Mucosa of descending colon (tissue), 3 donors: Measurements from ENCODE around the gene ADAM17. TPM values are rescaled to one million over a fixed set of nuclear protein-coding genes. Genes with fewer than 3 reads are reported as not detected.

Source experiments
- ATAC-seq: fragments of 200-7000 bp; cut with Tn5 transposase; one replicate; pipeline ENCODE4 v1.9.1; 2020; ENCODE audit warnings: mild to moderate bottlenecking, moderate library complexity
- DNase-seq, 3 donors: peaks; one replicate each; pipeline ENCODE4 v3.0.0-alpha.2; 2020
- H3K36me3 ChIP-seq: fragments of 200-600 bp; one replicate; pipeline ENCODE4 v1.8.0; 2021; ENCODE audit warnings: low read depth, mild to moderate bottlenecking
- H3K4me1 ChIP-seq: fragments of 200-600 bp; one replicate; pipeline ENCODE4 v1.8.0; 2021; ENCODE audit warnings: low read depth, mild to moderate bottlenecking
- H3K4me3 ChIP-seq: fragments of 200-600 bp; one replicate; pipeline ENCODE4 v1.8.0; 2021; ENCODE audit warnings: mild to moderate bottlenecking
- H3K9me3 ChIP-seq: fragments of 200-600 bp; one replicate; pipeline ENCODE4 v1.8.0; 2021; ENCODE audit warnings: mild to moderate bottlenecking
- intact Hi-C, 2 donors: fragments of 100-400 bp; cut with DNase I in 1 of 2; cut with micrococcal nuclease in 1 of 2; formaldehyde crosslinking; loops; one replicate each; pipeline versions ENCODE4 v1.11.0 to v1.11.1; 2022; cut with DNase I, micrococcal nuclease
- total RNA-seq, 3 donors: library from RNA; stranded (reverse); fragmentation: NEBNext Ultra II Directional in 2 of 3; extraction: Animal tissue kit (Norgen Biotek cat#: 25700) in 2 of 3; gene quantifications; one replicate each; pipeline versions ENCODE4 v1.2.1 to v1.2.4, GENCODE V29; 2021 to 2023
- TF ChIP-seq, protein P1 (sequence below): fragments of 200-600 bp; IDR thresholded peaks from one replicate; pipeline ENCODE4 v1.8.0; 2022; ENCODE audit warnings: antibody characterized with exemption, mild to moderate bottlenecking
- donor health status: DM: no; HTN: no; CAD: no; lungs with moderate emphysema.
- donor health status: DM: no; HTN: no; CAD: no.
- donor health status: DM: no; HTN: yes; CAD: no.

Gene ADAM17
- total RNA-seq, 3 donors from 2014 or later = 20.9 to 22.8 (median 21.0) TPM

DNA sequence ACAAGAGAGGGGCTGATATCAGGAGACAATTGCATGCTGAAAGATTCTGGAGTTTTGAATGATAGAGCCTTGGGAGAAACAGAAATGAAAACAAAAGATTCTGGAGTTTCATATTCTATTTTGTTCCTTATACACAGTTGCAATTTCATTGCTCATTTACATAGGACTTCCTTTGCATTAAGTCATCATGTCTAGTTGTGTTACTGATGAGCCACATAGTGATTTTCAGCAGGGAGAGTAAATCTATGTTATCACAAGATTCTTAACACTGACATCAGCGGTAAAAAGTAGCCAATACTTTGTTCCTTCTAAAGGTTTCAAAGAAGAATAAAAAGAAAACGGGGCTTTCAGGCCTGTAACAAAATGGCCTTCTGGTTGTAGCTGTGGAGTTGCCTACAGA, 7.1 kb downstream of the ADAM17 start:
- H3K9me3 ChIP-seq = no peaks in the 10 kb centered on the region
- H3K4me1 ChIP-seq = peaks cover 12% of the 10 kb centered on the region
- no peaks in the 10 kb centered on the region for H3K36me3 ChIP-seq
- no peak overlapping the region for H3K4me3 ChIP-seq
- TF ChIP-seq, protein P1, sequence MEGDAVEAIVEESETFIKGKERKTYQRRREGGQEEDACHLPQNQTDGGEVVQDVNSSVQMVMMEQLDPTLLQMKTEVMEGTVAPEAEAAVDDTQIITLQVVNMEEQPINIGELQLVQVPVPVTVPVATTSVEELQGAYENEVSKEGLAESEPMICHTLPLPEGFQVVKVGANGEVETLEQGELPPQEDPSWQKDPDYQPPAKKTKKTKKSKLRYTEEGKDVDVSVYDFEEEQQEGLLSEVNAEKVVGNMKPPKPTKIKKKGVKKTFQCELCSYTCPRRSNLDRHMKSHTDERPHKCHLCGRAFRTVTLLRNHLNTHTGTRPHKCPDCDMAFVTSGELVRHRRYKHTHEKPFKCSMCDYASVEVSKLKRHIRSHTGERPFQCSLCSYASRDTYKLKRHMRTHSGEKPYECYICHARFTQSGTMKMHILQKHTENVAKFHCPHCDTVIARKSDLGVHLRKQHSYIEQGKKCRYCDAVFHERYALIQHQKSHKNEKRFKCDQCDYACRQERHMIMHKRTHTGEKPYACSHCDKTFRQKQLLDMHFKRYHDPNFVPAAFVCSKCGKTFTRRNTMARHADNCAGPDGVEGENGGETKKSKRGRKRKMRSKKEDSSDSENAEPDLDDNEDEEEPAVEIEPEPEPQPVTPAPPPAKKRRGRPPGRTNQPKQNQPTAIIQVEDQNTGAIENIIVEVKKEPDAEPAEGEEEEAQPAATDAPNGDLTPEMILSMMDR = no peak
- ATAC-seq (peak; percentile 63), DNase-seq (no peak)
- intact Hi-C loops = no loop called here

- Histone ChIP-seq H3K4me3 (no peak overlapping the region), H3K4me1 (peaks cover 12% of the 10 kb centered on the region), H3K36me3 (no peaks in the 10 kb centered on the region), H3K9me3 (no peaks in the 10 kb centered on the region)
- no peak for DNase-seq
- TF ChIP-seq, protein P1 = no peak
- ATAC-seq = no peak
- intact Hi-C loops = no loop called here
Observed at GRCh38 chr2:9547262-9547991, 8.2 kb downstream of the ADAM17 start.

- H3K9me3 ChIP-seq = no peaks in the 10 kb centered on the region
- no peaks in the 10 kb centered on the region for H3K36me3 ChIP-seq
- H3K4me1 ChIP-seq = peaks cover 12% of the 10 kb centered on the region
- ATAC-seq = no peak
- TF ChIP-seq, protein P1 = no peak
- intact Hi-C loops = no loop called here
- H3K4me3 ChIP-seq = no peak overlapping the region
- DNase-seq = no peak
Observed at GRCh38 chr2:9545502-9545901, 10.1 kb downstream of the ADAM17 start.

- peaks cover 12% of the 10 kb centered on the region for H3K4me1 ChIP-seq
- intact Hi-C loops = no loop called here
- H3K36me3 ChIP-seq = no peaks in the 10 kb centered on the region
- H3K4me3 ChIP-seq = no peak overlapping the region
- DNase-seq (no peak), ATAC-seq (no peak)
- H3K9me3 ChIP-seq = no peaks in the 10 kb centered on the region
- TF ChIP-seq, protein P1 = no peak
Observed at GRCh38 chr2:9543557-9543956, 12.1 kb downstream of the ADAM17 start.

DNA sequence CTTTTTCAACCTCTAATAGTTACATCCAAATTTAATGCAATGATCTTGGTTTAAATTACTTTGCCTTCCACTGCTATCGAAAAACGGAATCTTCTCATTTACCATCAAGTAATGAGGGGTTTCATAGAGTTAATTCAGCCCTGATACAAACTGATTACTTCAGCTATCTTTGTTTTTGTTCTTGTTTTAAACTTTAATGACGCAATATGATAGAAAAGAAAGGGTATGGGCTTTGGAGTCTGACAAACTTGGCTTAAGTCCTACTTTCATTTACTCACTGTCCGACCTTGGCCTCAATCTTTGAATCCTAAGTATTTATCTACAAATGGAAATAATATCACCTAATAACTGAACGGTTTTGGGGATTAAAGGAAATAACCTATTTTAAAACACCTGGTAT, 16.1 kb downstream of the ADAM17 start:
- no peak for ATAC-seq
- no peak for DNase-seq
- no peaks in the 10 kb centered on the region for H3K36me3 ChIP-seq
- no peak overlapping the region for H3K4me3 ChIP-seq
- TF ChIP-seq, protein P1 = no peak
- intact Hi-C loops = no loop called here
- no peaks in the 10 kb centered on the region for H3K9me3 ChIP-seq
- no peaks in the 10 kb centered on the region for H3K4me1 ChIP-seq
